A673 (cell line): ENCODE results near the gene FAM161B.

Experiments
- EZH2 ChIP-seq: fragments of 200-600 bp; sonication (generic); IDR thresholded peaks from 2 replicates; pipeline ENCODE4 v1.6.1; 2017; ENCODE audit warnings: borderline replicate concordance, low read depth, mild to moderate bottlenecking, mixed read lengths, antibody characterized with exemption, low read length; ENCODE audit not compliant: poor library complexity, severe bottlenecking
- TF ChIP-seq, protein P1 (sequence below): fragments of 300-800, 200-600 bp; sonication (generic); conservative IDR thresholded peaks from 2 replicates; pipeline ENCODE4 v1.5.1; 2017; ENCODE audit warnings: low read depth, mild to moderate bottlenecking, antibody characterized with exemption, low read length, moderate library complexity, mixed read lengths

DNA sequence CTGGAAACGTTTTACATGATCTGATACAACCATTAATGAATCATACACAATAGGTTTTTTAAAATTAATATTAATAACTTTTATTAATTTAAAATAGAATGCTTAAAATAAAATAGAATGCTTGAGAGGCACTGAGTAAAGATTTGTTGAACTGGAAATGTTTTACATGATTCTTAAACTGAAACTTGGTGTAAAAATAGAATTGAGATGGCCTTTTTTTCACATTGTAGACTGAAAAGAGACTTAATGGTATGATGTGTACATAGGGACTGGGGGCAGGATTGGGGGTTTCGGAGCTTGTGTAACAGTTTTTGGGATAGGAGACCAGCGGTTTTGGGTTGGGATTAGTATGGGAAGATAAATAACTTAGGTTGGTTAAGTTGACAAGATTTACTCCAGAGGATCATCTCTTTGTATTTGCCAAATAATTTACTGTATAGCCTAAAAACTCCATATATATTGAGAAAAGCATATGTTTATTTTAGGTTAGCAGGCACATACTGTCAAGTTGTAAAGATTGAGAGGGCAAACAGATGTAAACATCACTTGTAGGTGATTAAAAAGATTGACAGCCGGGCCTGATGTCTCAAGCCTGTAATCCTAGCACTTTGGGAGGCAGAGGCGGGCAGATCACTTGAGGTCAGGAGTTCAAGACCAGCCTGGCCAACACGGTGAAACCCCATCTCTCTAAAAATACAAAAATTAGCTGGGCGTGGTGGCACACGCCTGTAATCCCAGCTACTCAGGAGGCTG is 65.3 kb downstream of the FAM161B start:
- TF ChIP-seq, protein P1, sequence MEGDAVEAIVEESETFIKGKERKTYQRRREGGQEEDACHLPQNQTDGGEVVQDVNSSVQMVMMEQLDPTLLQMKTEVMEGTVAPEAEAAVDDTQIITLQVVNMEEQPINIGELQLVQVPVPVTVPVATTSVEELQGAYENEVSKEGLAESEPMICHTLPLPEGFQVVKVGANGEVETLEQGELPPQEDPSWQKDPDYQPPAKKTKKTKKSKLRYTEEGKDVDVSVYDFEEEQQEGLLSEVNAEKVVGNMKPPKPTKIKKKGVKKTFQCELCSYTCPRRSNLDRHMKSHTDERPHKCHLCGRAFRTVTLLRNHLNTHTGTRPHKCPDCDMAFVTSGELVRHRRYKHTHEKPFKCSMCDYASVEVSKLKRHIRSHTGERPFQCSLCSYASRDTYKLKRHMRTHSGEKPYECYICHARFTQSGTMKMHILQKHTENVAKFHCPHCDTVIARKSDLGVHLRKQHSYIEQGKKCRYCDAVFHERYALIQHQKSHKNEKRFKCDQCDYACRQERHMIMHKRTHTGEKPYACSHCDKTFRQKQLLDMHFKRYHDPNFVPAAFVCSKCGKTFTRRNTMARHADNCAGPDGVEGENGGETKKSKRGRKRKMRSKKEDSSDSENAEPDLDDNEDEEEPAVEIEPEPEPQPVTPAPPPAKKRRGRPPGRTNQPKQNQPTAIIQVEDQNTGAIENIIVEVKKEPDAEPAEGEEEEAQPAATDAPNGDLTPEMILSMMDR, result no peak
- no peak for TF ChIP-seq EZH2
